Esophagus muscularis mucosa (tissue), 4 donors: ENCODE data around the gene NSD1. TPM values are rescaled to one million over a fixed set of nuclear protein-coding genes. Genes with fewer than 3 reads are reported as not detected.
A peak's percentile ranks its signal among the peaks of the same experiment; 100 is the strongest.

Experiments
- DNase-seq: peaks from one replicate; pipeline ENCODE4 v3.0.0-alpha.2; 2017; ENCODE audit errors: extremely low spot score
- H3K27ac ChIP-seq, 4 donors: fragments of 200-600 bp; sonication (generic); replicated peaks in 1 of 4; 1 replicate in 3 of 4; 2 replicates in 1 of 4; pipeline ENCODE4 v1.5.1; 2016 to 2019; ENCODE audit warnings: mild to moderate bottlenecking in 1 of 4
- H3K27me3 ChIP-seq, 4 donors: fragments of 200-600 bp; sonication (generic); one replicate each; pipeline versions ENCODE4 v1.5.1 to v1.6.0; 2016 to 2019
- H3K36me3 ChIP-seq, 4 donors: fragments of 200-600 bp; sonication (generic); one replicate each; pipeline ENCODE4 v1.5.1; 2016 to 2019
- H3K4me1 ChIP-seq, 4 donors: fragments of 200-600 bp; sonication (generic); one replicate each; pipeline ENCODE4 v1.5.1; 2016 to 2019
- H3K4me3 ChIP-seq, 4 donors: fragments of 200-600 bp; sonication (generic); 1 replicate in 2 of 4; 2 replicates in 2 of 4; pipeline ENCODE4 v1.5.1; 2016 to 2019; ENCODE audit warnings: mild to moderate bottlenecking in 4 of 4, moderate library complexity in 1 of 4
- H3K9me3 ChIP-seq, 4 donors: fragments of 200-600 bp; sonication (generic); 1 replicate in 3 of 4; 2 replicates in 1 of 4; pipeline ENCODE4 v1.5.1; 2016 to 2019
- EP300 ChIP-seq: sonication (generic); formaldehyde crosslinking; IDR thresholded peaks from one replicate; pipeline ENCODE4 v1.6.1; 2017; ENCODE audit warnings: antibody characterized with exemption
- POLR2A ChIP-seq: fragments of 450-650 bp; IDR thresholded peaks from one replicate; pipeline ENCODE4 v1.6.1; 2017; ENCODE audit warnings: antibody characterized with exemption, moderate library complexity, mild to moderate bottlenecking, low read depth
- POLR2AphosphoS5 ChIP-seq, 2 donors: sonication (generic); formaldehyde crosslinking; IDR thresholded peaks; one replicate each; pipeline ENCODE4 v1.6.1; 2017; ENCODE audit warnings: antibody characterized with exemption in 2 of 2
- WGBS: methylation state at CpG from one replicate; pipeline ENCODE4 v1.1.5; 2018; 5-methylcytosine and 5-hydroxymethylcytosine counted together
- intact Hi-C: fragments of 100-400 bp; cut with DNase I; formaldehyde crosslinking; loops from one replicate; pipeline ENCODE4 v1.15.1; 2023
- total RNA-seq, 4 donors: library from RNA; depleted of rRNA; stranded (reverse); fragments of >200 nt; gene quantifications; one replicate each; pipeline versions ENCODE4 v1.1.0 to v1.2.1, GENCODE V29; 2016
- TF ChIP-seq, protein P1 (sequence below), 3 experiments: fragments of 200-600 bp in 2 of 3; fragments of 450-650 bp in 1 of 3; sonication (generic) in 2 of 3; IDR thresholded peaks; one replicate each; pipeline ENCODE4 v1.5.1; 2017 to 2019; ENCODE audit warnings: antibody characterized with exemption in 3 of 3, mild to moderate bottlenecking in 2 of 3, moderate library complexity in 1 of 3

The NSD1 gene
- total RNA-seq, 4 donors from 2014 or later: 35.1 to 47.9 (median 43.7) TPM

DNA sequence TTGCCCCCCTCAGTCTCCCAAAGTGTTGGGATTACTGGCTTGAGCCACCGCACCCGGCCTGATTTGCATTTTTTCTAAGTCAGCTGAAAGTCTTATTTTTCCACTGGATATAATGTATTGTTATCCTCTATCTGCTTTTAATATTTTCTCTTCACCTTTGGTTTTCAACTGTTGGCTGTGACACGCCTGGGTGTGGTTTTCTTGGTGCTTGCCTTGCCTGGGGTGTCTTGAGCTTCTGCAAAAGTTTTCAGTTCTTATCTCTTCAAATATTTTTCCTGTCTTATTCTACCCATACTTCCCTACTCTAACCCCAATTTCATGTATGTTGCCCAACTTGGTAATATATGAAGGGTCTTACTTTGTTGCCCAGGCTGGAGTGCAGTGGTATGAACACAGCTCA, 182.4 kb downstream of the NSD1 start:
- Histone ChIP-seq H3K27ac (no peak overlapping the region), H3K4me1 (peaks cover 19 to 25% (median 21%) of the 10 kb centered on the region in 4 donors), H3K4me3 (no peak overlapping the region), H3K36me3 (peaks cover 0 to 12% (median 7%) of the 10 kb centered on the region in 4 donors), H3K9me3 (no peaks in the 10 kb centered on the region), H3K27me3 (no peaks in the 10 kb centered on the region)
- intact Hi-C loops: loop anchor here (5.0 to 10.0 kb wide), 3 partner anchors 36 to 139 kb away; partner anchors contain the start of gene LMAN2
- WGBS: 97% methylated on average over 3 of the region's 3 CpGs
- TF ChIP-seq EP300 (no peak), POLR2AphosphoS5 (IDR thresholded peaks at IDR 0.05) (no peak), POLR2A (no peak)
- TF ChIP-seq, protein P1, sequence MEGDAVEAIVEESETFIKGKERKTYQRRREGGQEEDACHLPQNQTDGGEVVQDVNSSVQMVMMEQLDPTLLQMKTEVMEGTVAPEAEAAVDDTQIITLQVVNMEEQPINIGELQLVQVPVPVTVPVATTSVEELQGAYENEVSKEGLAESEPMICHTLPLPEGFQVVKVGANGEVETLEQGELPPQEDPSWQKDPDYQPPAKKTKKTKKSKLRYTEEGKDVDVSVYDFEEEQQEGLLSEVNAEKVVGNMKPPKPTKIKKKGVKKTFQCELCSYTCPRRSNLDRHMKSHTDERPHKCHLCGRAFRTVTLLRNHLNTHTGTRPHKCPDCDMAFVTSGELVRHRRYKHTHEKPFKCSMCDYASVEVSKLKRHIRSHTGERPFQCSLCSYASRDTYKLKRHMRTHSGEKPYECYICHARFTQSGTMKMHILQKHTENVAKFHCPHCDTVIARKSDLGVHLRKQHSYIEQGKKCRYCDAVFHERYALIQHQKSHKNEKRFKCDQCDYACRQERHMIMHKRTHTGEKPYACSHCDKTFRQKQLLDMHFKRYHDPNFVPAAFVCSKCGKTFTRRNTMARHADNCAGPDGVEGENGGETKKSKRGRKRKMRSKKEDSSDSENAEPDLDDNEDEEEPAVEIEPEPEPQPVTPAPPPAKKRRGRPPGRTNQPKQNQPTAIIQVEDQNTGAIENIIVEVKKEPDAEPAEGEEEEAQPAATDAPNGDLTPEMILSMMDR (IDR thresholded peaks at IDR 0.05): no peak
- no peak for DNase-seq

DNA sequence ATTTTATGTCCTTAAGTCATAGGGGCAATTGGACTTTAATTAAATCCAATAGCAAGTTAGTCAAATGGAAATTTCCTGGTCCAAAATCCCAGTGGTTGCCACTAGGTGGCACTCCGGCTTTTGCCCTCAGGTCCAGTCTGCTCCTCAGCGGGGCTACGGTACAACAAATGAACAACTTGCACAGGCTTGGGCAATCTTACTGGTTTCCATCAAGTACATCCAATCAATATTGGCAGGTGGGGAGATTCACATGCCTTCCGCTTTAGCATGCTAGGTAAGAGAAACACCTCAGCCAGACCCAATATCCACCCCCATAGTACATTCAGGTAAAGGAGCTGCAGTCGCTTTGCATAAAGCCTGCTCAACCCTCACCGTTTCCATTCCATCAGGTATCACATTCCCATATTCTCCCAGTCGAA, 184.4 kb downstream of the NSD1 start:
- TF ChIP-seq, protein P1 (IDR thresholded peaks at IDR 0.05): peak; percentile 79 to 91 (median 84)
- no peak for TF ChIP-seq POLR2AphosphoS5 (IDR thresholded peaks at IDR 0.05)
- Histone ChIP-seq H3K4me1 (peaks cover 0 to 5% (median 1%) of the 10 kb centered on the region in 4 donors), H3K27ac (no peak overlapping the region), H3K4me3 (no peak overlapping the region), H3K27me3 (no peaks in the 10 kb centered on the region), H3K36me3 (peaks cover 0 to 13% (median 9%) of the 10 kb centered on the region in 4 donors), H3K9me3 (no peaks in the 10 kb centered on the region)
- intact Hi-C loops: loop anchor here (5.0 to 10.0 kb wide), 3 partner anchors 34 to 137 kb away; partner anchors contain the start of gene LMAN2
- no peak for DNase-seq
- 33% methylated on average over 7 of the region's 7 CpGs for WGBS

DNA sequence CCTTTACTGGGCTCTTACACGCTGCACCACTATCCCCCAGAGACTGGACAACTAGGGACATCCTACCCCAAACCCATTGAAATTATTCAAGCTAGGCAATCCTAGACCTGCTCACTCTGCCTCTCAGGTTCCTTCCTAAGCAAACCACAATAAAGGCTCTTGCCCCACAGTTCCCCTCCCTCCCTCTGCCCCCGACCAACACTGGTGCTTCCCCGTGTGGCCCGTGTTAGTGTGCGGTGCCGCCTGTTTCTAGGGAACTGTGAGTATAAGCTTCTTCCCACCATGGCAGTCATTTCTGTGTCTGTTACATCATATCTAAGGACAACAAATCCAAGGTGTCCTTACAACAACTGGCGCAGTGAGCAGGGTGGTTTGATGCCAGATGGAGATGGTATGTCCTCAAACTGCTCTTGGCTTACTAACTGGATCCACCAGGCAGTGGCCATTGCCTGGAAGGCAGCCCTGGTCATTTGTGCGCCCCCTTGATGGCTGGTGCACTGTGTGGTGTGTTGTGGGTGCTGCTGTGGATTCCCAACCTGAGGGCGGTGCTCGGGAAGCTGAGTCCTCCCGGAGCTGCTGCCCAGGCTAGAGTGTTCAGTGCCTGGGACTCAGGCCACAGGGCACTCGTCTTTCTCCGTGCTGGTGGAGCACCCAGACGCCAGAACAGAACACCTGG, 186.5 kb downstream of the NSD1 start:
- no peak for TF ChIP-seq POLR2A
- TF ChIP-seq POLR2AphosphoS5 (IDR thresholded peaks at IDR 0.05): no peak
- TF ChIP-seq, protein P1 (IDR thresholded peaks at IDR 0.05): no peak
- TF ChIP-seq EP300: no peak
- no peak for DNase-seq

DNA sequence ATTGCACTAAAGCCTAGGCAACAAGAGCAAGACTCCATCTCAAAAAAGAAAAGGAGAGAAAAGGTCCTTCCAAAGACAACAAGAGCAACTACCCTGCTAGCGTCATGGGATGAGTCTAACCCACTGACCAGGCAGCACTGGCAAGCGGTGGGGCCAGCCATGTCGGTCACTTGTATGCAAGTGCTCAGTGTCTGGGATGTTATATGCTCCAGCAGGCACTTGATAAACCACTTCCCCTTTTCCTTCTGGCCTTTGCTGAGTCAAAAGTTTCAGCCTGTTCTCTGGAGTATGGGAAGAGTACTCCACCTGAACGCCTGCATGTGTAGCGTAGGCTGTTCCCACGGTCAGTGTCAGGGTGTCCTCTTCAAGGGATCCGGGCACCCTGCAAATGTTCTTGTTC, 187.3 kb downstream of the NSD1 start:
- peaks cover 0 to 4% (median 0%) of the 10 kb centered on the region in 4 donors for H3K4me1 ChIP-seq
- no peak for DNase-seq
- intact Hi-C loops: no loop called here
- H3K36me3 ChIP-seq: peaks cover 0 to 17% (median 11%) of the 10 kb centered on the region in 4 donors
- WGBS: 68% methylated on average over 7 of the region's 7 CpGs
- no peaks in the 10 kb centered on the region for H3K27me3 ChIP-seq
- H3K4me3 ChIP-seq: no peak overlapping the region
- no peaks in the 10 kb centered on the region for H3K9me3 ChIP-seq
- no peak overlapping the region for H3K27ac ChIP-seq
- TF ChIP-seq POLR2AphosphoS5 (IDR thresholded peaks at IDR 0.05): no peak
- TF ChIP-seq EP300: no peak
- no peak for TF ChIP-seq POLR2A
- TF ChIP-seq, protein P1 (IDR thresholded peaks at IDR 0.05): no peak

More for the DNA sequence above, 186.5 kb downstream of the NSD1 start:
- intact Hi-C loops: loop anchor here (5.0 to 10.0 kb wide), 3 partner anchors 32 to 135 kb away; partner anchors contain the start of gene LMAN2
- no peaks in the 10 kb centered on the region for H3K27me3 ChIP-seq
- no peak overlapping the region for H3K4me3 ChIP-seq
- 90% methylated on average over 7 of the region's 14 CpGs for WGBS
- peaks cover 0 to 4% (median 0%) of the 10 kb centered on the region in 4 donors for H3K4me1 ChIP-seq
- H3K27ac ChIP-seq: no peak overlapping the region
- no peaks in the 10 kb centered on the region for H3K9me3 ChIP-seq
- H3K36me3 ChIP-seq: peaks cover 0 to 17% (median 11%) of the 10 kb centered on the region in 4 donors
